HL-60 (cell line): ENCODE measurements around the gene GALNT9.

ENCODE experiments used
- CTCF ChIP-seq: IDR thresholded peaks from one replicate; pipeline ENCODE4 v1.5.1; 2011; ENCODE audit warnings: low read length, control low read depth, inconsistent platforms; ENCODE audit not compliant: insufficient read depth
- GABPA ChIP-seq: IDR thresholded peaks from 2 replicates; pipeline ENCODE4 v1.6.1; 2012; ENCODE audit warnings: low read depth
- POLR2AphosphoS5 ChIP-seq: IDR thresholded peaks from 2 replicates; pipeline ENCODE4 v1.6.1; 2012; ENCODE audit warnings: low read depth
- REST ChIP-seq: IDR thresholded peaks from 2 replicates; pipeline ENCODE4 v1.6.1; 2012; ENCODE audit warnings: low read depth; ENCODE audit not compliant: insufficient replicate concordance

- no peak for TF ChIP-seq POLR2AphosphoS5
- TF ChIP-seq CTCF: no peak
- no peak for TF ChIP-seq REST
- no peak for TF ChIP-seq GABPA
Observed at GRCh38 chr12:132277949-132278348, 51.4 kb downstream of the GALNT9 start.
